Ammon's horn (tissue), 1 donor: ENCODE results near the gene ODAD3.

ENCODE experiments used
- DNase-seq: peaks from one replicate; pipeline ENCODE4 v3.0.0-alpha.2; 2016; ENCODE audit warnings: low spot score

ODAD3 gene

DNA sequence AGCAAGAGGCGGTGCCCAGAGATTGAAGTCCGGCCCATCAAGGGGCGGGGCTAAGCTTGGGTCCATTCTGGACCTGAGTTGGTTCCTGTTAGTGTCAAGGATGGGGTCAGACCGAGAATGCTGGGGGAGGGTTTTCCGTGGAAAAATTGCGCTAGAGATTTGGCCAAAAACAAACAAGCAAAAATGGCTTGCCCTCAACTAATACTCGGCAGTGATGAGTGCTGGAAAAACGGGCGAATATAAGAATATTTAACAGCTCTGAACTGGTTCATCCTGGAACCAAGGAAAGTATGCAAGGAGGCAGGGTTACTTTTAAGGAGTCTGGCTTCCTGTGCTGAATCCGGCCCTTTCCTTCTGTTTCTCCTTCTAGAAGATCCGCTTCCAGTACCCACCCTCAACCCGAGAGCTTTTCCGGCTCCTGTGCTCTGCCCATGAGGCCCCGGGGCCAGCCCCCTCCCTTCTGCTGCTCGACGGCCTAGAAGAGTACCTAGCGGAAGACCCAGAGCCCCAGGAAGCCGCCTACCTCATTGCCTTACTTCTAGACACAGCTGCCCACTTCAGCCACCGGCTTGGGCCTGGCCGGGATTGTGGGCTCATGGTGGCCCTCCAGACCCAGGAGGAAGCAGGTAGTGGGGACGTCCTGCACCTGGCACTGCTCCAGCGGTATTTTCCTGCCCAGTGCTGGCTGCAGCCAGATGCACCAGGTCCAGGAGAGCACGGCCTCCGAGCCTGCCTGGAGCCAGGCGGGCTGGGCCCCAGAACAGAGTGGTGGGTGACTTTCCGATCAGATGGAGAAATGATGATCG lies 59.6 kb downstream of the ODAD3 start:
- no peak for DNase-seq

DNA sequence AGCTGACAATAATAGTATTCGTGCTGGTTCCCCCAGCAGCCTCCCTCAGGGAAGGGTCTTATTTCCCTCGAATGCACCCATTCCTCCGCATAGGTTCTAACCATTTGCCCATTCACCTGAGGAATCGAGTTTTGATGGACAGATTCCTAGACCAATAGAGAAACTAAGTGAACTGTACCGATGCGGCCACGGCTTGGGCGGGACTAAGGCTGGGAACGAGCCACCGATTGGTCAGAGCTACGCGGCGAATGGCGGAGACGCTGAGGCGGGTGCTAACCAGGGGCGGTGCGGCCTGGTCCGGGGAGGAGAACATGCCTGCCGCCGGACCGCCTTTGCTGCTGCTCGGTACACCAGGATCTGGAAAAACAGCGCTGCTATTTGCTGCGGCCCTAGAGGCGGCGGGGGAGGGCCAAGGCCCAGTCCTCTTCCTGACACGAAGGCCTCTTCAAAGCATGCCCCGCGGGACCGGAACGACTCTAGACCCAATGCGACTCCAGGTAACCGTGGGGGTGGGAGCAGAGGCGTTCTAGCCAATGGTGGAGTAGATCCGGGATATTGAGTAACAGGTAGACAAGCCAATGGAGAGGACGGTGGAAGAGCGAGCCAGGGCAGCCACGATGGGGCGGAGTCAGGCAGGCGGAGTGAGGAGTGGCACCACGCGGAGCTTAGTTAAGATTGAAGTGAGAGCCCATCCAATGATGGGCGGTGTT lies 60.3 kb downstream of the ODAD3 start, which contains the start of gene SWSAP1:
SWSAP1 (plus strand) TSS at position 234 of the 710 bp plus-strand sequence; CDS start at position 249, 15 bp downstream.
- peak; percentile 100 for DNase-seq

DNA sequence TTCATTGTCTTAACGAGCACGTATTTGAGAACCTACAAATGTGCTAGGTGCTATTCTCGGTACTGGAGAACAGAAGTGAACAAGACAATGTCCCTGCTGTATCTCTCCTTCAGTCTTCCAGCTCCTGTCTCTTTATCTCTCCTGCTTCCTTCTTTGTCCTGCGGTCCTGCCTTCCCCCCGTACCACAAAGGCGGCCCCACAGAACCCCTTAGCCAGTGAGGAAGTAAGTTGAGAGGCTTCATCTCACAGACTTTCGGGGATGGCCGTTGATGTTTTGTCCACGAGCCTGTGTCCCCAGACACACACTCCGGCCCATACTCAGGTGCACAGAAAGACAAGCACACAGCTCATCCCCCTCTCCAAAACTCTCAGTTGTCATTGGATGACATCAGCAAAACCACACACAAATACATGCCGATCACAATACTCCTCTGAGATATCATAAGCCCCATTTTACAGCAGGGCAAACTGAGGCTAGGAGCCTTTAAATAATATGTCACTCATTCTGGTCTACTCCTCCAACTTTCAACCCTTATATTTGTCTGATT lies 61.0 kb downstream of the ODAD3 start:
- DNase-seq: no peak

DNA sequence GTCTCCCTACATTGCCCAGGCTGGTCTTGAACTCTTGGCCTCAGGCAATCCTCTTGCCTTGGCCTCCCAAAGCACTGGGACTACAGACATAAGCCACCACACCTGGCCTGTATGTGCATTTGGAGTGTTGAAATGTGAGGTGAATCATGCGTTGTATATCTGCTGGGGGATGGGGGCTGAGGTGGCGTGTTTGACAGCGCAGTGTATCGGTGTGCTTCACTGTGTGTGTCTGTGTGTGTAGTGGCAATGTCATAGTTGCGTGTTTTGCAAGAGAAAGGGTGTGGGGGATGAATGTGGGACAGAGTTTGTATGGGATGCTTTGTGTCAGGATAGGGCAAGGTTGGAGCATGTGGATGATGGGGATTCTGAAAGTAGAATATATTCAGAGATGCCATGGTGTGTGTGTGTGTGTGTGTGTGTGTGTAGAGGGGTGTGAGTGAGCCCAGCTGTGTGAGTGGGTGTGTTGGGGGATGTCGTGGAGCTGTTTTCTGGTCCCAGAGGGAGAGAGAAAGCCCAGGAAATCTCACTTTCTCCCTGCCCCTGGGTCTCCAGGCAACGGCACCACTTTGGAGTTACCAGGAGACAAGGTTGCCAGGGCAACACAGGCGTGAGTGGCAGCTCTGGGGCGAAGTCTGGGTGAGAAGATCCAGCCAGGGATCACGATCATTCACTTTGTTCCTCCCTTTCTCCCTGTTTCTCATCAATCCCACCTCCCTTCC lies 61.6 kb downstream of the ODAD3 start:
- DNase-seq: peak; percentile 92

DNA sequence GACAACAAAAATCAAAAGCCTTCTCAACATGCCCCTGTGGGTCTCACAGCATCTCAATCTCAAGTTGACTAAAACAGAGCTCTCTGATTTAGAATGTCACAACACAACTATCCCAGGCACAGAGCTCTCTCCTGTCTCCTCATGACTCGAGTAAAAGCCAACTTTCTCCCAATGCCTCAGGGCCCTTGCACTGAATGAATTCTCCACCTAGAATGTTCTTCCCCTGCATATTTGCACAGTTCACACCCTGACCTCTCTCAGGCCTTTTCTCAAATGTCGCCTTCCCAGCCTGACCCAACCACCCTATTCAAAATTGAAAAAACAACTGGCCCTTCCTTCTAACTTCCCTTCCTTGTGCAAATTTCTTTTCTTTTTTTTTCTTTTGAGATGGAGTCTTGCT lies 64.2 kb downstream of the ODAD3 start:
- no peak for DNase-seq
